AG20443 (cell line): ENCODE measurements around the gene KLHL14.
"Not testable (repeated sequence)": the region's sequence is repeated elsewhere in the genome, so short reads cannot be mapped to it uniquely, and the experiment has no call there.

Experiments used
- DNase-seq: peaks from one replicate; pipeline ENCODE4 v3.0.0; 2012; ENCODE audit warnings: low spot score, mixed read lengths

KLHL14 gene, protein sequence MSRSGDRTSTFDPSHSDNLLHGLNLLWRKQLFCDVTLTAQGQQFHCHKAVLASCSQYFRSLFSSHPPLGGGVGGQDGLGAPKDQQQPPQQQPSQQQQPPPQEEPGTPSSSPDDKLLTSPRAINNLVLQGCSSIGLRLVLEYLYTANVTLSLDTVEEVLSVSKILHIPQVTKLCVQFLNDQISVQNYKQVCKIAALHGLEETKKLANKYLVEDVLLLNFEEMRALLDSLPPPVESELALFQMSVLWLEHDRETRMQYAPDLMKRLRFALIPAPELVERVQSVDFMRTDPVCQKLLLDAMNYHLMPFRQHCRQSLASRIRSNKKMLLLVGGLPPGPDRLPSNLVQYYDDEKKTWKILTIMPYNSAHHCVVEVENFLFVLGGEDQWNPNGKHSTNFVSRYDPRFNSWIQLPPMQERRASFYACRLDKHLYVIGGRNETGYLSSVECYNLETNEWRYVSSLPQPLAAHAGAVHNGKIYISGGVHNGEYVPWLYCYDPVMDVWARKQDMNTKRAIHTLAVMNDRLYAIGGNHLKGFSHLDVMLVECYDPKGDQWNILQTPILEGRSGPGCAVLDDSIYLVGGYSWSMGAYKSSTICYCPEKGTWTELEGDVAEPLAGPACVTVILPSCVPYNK

DNA sequence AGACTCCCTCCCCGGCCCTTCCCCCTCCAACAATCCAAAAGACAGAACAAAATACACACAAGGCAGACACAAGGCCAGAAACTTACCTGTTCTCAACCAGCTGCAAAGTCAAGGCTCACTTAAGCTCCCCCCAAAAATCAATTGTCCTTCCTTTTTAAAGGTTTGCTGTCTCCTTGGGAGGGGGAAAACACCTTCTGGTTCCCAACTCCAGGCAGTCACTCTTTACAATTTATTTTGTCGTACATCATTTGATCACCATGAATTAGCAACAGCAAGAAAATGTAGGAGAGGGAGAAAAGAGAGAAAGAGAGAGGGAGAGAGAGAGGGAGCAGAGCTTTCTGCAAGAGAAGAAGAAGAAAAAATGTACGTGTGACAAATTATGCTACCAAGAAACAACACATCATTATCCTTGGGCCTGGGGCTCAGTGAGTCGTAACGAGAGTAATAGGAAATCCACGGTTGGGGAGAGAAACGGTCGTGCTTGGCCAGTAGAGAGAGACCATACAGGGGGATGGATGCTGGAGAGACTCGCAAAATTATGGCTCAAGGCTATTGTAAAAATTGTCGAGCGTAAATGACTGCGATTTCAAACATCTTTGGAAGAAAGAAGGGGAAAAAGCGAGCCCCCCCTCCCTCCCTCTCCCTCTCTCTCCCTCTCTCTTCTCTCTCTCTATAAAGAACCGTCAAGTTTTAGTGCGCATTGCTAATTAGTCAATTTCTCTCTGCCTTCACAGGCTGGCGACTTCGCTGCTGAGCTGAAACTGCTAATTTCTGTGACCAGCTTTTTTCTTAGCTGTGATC is at the start of gene KLHL14:
TSS of gene KLHL14 (minus strand) at position 443 of the 801 bp plus-strand sequence. CDS start 2,432 bp downstream, outside the sequence.
- no peak for DNase-seq

DNA sequence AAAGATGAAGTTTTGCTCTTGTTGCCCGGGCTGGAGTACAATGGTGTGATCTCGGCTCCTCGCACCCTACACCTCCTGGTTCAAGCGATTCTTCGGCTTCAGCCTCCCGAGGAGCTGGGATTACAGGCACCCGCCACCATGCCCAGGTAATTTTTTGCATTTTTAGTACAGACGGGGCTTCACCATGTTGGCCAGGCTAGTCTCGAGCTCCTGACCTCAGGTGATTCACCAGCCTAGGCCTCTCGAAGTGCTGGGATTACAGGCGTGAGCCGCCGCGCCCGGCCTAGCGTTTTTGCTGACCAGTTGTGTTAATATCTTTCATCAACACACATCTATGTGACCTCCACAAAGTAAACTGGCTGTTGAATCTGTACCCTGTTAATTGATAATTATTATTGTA is 49.4 kb upstream of the KLHL14 start:
- DNase-seq = no peak

DNA sequence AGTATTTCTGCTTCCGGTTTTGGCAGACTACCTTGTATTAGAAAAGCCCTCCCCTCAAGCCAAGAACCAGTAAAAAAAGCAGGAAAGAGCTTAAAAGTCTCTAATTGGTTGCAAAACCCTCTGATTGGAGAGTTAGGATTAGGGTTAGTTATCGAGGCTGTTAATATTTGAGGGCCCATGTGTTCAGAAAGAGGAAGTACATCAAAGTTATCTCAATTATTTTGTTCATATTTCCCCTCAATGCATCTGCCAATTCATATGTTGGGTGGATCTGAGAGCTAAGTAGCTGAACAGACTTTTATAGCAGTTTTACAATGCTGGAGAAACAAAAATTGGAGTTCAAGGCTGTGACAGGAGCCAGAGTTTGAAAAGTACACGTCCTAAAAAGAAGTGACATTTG is 43.1 kb upstream of the KLHL14 start:
- DNase-seq = no peak

DNA sequence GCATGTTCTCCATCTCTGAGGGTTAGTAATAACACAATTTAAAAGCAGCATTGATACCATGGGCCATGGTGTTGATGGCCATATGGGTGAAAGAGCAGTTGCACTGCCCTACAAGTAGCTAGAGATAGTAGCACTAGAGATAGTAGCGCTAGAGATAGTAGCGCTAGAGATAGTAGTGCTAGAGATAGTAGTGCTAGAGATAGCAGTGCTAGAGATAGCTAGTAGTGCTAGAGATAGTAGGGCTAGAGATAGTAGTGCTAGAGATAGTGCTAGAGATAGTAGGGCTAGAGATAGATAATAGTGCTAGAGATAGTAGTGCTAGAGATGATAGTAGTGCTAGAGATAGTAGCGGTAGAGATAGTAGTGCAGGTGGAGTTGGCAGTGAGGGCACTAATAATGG is 39.5 kb upstream of the KLHL14 start:
- DNase-seq = no peak

DNA sequence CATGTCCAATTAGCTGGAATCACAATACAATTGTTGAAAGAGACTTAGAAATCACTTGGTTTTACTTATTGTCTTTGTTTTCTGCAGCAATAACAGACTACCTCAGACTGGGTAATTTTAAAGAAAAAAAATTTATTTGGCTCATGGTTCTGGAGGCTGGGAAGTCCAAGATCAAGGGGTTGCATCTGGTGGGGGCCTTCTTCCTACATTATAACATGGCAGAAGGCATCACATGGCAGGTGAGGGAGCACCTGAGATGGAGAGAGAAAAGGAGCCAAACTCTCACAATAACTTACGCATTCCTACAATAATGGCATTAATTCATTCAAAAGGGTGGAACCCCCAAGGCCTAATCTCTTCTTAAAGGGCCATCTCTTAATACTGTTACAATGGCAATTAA is 37.5 kb upstream of the KLHL14 start:
- no peak for DNase-seq

DNA sequence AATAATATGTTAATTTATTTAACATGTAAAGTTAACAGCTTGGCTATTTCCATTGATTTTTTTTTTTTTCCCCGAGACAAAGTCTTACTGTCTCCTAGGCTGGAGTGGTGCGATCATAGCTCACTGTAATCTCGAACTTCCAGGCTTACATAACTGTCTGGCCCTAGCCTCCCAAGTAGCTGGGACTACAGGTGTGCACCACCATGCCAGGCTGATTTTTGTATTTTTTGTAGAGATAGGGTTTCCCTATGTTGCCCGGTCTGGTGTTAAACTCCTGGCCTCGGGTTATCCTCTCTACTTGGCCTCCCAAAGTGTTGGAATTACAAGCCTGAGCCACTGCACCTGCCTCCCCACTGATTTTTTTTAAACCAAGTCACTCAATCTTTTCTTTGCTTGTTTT is 32.5 kb upstream of the KLHL14 start:
- DNase-seq = no peak

DNA sequence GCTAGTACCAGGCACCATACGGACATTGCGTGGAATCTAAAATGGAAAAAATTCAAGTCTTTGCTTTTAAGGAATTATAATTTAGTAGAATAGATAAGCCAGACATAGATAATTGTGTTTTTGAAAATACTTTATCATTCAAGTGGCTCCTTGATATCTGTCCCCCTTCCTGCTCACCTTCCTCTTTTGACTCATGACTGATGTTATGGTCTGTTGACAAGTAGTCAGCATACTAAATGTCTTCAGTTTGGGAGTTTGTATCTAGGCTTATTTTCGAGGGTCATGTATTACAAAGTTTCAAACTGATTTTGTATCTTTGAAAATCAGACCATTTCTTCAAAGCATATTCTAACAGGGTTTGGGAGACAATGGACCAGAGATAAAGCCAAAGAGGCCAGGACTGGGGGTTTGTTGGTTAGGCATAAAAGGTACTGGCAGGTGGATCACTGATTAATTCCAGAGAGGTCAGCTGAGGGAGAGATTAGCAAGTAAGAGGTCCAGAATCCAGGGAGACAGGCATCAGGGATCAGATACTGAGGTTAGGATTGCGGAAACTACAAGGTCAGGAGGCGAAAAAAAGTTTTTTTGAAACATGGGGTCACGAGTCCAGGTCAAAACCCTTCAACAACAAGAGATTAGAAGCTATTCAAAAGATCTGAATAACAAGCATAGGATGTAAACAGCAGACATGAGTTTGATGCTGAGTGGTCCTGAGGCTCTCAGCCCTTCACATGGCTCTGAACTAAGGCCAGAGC is 31.5 kb upstream of the KLHL14 start:
- DNase-seq = no peak

DNA sequence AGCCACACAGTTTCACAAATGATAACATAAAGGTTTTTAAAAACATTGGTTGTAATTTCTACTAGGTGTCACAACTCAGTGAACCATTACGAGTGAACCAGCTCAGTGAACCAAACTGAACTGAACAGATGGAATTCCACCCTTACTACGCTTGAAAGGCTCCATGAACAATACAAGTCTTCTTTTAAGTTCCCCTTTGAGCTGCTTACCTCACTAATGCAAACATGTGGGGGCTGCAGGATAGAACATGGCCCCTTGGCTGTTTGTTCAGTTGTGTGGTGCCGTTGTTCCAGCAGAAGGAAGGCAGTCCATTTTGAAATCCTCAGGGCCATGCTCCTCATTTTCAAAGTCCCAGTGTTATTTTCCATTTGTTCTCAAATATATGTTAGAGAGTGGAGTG is 30.7 kb upstream of the KLHL14 start:
- no peak for DNase-seq

DNA sequence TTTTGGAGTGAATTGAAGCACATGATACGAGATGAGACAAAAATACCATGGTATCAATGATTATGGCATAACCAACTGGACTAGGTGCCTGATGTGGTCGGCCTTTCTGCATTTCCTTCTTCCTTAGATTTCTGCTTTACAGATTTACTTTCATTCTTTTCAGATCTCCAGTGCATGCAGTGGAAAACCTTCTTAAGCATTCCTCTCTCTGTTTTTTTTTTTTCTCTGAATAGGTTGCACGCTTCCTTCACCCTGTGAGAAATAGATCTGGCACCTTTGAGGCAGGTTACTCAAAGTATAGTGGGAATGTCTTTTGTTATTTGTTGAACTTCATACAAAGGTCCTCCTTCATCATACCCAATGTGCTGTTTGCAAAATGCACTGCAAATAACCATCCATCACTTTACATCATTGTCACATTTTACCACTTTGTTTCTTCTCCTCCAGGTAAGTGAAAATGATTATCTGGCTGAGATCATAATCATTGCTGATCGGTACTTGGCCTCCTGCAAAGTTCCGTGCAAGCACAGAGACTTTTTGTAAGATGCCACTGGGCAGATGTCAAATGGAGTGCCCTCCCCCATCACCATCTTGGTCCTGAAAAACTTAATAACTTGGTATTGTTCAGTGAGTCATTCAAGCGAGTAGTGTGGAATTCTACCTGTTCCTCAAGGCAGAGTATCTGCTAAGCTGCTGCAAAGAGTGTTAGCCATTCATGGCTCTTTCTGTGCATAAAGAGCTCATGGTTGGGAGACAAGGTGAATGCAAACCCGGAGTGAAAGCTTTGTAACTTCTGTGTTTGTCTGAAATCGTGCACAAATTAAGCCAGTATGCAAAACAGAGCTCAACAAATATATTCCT is 30.0 kb upstream of the KLHL14 start:
- DNase-seq = no peak

DNA sequence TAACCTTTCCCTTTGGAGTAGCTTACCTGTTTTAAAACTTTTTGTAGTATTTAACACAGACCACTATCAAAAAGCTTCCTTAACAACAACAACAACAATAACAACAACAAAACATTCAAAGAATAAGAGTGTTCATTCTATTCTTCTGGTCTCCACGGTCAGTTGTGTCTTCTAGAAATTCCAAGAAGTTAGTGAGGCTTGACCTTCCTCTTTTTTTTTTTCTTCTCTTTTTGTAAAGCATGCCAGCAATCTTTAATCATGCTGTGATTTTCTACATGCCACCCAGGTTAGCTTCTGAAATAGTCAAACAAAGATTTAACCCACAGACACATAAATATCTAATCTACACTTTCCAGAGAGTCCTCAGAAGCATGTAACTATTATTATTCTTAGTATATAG is 28.4 kb upstream of the KLHL14 start:
- no peak for DNase-seq

DNA sequence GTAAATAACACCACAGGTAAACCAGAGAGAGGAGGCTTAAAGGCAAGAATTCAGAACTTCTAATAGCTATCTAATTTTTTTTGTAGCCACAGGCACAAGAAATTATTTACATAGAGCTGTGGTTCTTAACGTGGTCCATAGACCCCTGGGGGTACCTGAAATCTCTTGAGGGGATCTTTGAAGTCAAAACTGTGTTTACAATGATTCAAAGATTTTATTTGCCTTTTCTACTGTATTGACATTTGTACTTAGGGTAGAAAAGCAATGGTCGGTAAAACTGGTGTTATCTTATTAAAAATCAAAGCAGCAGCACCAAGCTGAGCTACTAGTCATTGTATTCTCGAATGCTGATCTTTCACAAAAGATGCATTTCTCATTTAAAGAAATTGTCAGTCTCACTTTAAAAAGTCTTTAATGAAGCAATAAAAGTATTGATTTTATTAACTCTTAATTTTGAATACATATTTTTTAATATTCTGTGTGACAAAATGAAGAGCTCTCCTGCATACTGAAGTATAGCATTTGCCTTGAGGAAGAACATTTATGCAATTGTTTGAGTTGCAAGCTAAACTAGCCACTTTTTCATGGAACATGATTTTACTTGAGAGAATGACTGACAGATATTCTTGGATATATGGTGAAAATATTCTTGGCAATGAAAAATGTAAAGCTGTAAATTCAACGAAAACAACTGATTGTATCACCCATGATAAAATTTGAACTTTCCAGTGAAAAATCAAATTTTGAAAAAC is 25.6 kb upstream of the KLHL14 start:
- no peak for DNase-seq

DNA sequence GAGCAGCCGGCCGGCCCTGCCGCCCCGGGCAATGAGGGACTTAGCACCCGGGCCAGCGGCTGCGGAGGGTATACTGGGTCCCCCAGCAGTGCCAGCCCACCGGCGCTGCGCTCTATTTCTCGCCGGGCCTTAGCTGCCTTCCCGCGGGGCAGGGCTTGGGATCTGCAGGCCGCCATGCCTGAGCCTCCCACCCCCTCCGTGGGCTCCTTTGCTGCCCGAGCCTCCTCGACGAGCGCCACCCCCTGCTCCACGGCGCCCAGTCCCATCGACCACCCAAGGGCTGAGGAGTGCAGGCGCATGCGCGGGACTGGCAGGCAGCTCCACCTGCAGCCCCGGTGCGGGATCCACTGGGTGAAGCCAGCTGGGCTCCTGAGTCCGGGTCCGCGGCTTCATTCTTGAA is 21.8 kb upstream of the KLHL14 start:
- DNase-seq = not testable (repeated sequence)

DNA sequence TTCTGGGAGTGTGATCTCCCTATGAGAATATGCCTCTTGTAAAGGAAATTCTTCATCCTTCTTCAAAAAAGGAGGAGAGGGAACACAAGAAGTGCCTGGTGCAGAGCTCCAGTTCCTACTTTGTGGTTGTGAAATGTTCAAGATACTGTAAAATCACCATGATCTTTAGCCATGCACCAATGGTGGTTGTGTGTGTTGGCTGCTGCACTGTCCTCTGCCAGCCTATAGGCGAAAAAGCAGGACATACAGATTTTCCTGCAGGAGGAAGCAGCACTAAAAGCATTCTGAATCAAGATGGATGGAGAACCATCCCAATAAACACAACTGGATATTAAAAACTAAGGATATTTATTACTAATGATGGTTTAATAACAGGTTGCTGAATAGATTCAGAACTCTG is 6.2 kb upstream of the KLHL14 start:
- no peak for DNase-seq

DNA sequence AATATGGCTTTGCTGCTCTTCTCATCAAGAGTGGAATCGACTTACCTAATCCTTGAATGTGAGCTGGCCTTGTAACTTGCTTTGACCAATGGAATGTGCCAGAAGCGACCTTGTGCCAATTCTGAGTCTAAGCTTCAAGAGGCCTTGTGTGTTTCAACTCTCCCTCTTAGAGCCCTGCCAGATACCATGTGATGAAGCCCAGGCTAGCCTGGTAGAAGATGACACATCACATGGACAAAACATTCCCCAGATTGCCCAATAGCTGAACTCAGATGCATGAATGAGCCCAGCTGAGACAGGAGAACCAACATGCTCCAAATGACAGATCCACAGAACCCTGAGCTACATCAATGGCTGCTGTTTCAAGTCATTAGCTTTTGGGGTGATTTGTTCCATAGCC is 4.2 kb upstream of the KLHL14 start:
- no peak for DNase-seq

DNA sequence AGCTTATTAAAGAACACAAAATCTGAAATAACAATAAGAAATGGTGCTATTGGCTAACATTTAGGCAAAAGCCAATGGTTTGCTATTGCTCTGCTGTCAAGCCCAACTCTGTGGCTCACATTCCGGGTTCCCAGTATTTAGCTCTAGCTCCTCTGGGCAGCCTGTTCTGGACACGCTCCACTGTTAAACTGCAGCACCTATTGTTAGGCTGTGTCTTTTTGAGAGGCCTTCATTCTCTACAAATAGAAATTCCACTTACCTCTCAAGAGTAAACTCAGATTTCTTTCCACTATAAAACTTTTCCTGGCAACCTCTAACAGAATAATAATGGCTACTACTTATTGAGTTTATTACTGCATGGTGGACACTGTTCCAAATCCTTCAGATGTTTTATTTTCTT is 3.7 kb upstream of the KLHL14 start:
- no peak for DNase-seq

DNA sequence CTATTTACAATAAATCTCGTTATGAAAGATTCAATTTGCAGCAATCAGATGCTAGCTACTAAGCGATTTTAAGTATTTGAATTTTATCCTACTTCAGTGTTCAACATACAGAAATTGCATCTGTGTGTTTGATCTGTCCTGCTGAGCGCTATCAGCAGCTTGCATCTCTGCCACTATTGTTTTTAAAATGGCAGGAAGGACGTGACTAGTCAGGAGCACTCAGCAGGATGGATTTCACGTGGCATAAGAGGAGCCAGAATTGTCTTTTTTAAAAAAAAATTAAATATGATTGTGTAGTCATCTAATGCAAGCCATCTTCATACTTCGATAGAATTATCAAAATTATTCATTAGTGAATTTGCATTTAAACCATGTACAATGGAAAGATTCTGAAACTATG is 2.8 kb upstream of the KLHL14 start:
- no peak for DNase-seq

DNA sequence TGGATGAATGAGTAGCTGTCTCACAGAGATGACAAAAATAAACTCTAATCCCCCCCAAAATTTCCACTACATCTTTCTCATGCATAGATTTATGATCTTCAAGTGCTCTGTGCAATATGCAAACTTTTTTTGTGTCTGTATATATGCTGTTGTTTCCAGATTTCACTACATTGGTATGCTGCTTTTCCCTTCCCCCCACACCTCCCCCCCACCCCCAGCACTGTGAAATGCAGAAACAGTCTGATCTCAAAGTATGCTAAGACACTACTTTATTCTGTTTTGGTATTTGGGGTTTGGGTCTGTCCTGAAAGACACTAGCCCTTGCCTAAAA is 524 bp upstream of the KLHL14 start:
- no peak for DNase-seq

DNA sequence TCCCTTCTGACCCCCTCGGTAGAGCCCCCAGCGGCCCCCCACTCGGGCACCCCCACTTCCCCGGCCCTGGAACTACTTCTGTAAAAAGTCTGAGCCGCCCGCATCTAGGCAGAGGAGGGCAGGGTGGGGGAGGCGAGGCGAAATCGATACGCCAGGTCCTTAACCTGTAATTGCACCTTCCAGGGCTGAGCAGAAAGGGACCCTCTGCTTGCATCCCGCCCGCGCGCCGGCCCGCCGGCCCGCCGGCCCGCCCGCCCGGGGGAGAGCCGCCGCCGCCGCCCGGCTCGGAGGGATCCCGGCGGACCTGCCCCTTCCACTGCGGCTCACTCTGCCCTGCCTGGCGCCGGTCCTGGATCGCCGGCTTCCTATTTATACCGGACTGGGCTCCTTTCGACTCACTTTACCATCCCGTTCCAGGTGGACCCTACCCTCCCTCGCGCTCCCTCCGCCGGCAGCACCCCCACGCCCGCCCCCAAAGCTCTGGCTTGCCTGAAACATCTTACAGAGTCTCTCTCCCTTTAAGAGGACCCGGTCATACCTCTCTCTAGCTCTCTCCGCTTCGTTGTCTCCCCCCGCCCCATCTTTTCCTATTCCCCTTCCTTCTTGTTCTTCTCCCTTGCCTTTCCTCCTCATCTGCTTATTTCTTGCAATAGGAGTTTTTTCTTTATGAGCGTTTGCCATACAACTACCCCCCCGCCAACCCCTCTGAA is 797 bp downstream of the KLHL14 start:
- peak; percentile 26 for DNase-seq

DNA sequence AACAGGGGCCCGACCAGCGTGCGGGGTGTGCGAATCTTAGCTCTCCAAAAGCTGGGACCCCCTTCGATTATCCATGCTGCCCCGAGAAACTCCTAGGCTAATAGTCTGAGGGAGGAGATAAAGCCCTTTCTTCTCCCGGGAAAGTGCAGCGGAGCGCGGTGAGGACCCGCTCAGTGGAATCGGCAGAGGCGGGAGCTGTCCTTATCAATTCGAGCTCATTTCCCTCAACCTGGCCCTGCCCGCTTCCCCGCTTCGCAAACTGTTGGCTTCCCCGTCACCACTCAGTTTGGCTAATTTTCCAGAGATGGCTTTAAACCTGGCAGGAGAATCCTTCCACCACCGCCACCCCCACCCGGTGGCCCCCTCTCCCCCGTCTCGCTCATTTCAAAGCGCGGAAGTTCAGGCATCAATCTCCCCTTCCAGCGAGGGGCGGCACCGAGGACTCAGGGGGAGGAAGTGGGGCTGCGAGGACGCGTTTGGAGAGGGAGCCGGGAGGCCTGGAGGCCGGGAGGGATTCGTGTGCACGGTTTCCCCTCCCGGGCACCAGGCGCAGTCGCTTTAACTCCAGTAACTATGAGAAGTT is 1.6 kb downstream of the KLHL14 start:
- peak; percentile 21 for DNase-seq
